Measurements from ENCODE around the gene CEL. TPM values are rescaled to one million over a fixed set of nuclear protein-coding genes. Genes with fewer than 3 reads are reported as not detected.
"Not testable (repeated sequence)": the region's sequence is repeated elsewhere in the genome, so short reads cannot be mapped to it uniquely, and the experiment has no call there.

CEL gene
- total RNA-seq, 1 experiment from 2014 or later, result 3.1 TPM

- H3K27me3 Mint-ChIP-seq (ENCODE audit: unreplicated experiment), result peaks cover 16% of the 10 kb centered on the region
- CTCF ChIA-PET; intact Hi-C loops (cut with micrococcal nuclease; ENCODE audit: unreplicated experiment); H3K27ac Mint-ChIP-seq (ENCODE audit: unreplicated experiment); H3K4me1 Mint-ChIP-seq (ENCODE audit: low read depth, unreplicated experiment); DNase-seq; H3K36me3 Mint-ChIP-seq (ENCODE audit: insufficient read depth, unreplicated experiment); H3K9me3 Mint-ChIP-seq (ENCODE audit: low read depth, unreplicated experiment); H3K4me3 Mint-ChIP-seq (ENCODE audit: low read depth, unreplicated experiment); BruUV-seq (replicated peaks): not testable (repeated sequence)
Measured at GRCh38 chr9:133083688-133084087, 21.9 kb downstream of the CEL start.

GRCh38 chr9:133086212-133086860 lies 24.6 kb downstream of the CEL start:
- BruUV-seq (replicated peaks); DNase-seq; H3K9me3 Mint-ChIP-seq (ENCODE audit: low read depth, unreplicated experiment); H3K27me3 Mint-ChIP-seq (ENCODE audit: unreplicated experiment); H3K36me3 Mint-ChIP-seq (ENCODE audit: insufficient read depth, unreplicated experiment); H3K4me1 Mint-ChIP-seq (ENCODE audit: low read depth, unreplicated experiment); intact Hi-C loops (cut with micrococcal nuclease; ENCODE audit: unreplicated experiment); CTCF ChIA-PET; H3K27ac Mint-ChIP-seq (ENCODE audit: unreplicated experiment); H3K4me3 Mint-ChIP-seq (ENCODE audit: low read depth, unreplicated experiment): not testable (repeated sequence)

GRCh38 chr9:133086894-133087293 lies 25.1 kb downstream of the CEL start:
- Mint-ChIP-seq H3K36me3 (ENCODE audit: insufficient read depth, unreplicated experiment) (no peaks in the 10 kb centered on the region), H3K27me3 (ENCODE audit: unreplicated experiment) (no peaks in the 10 kb centered on the region), H3K9me3 (ENCODE audit: low read depth, unreplicated experiment) (no peaks in the 10 kb centered on the region), H3K4me1 (ENCODE audit: low read depth, unreplicated experiment) (no peaks in the 10 kb centered on the region), H3K27ac (ENCODE audit: unreplicated experiment) (no peak overlapping the region), H3K4me3 (ENCODE audit: low read depth, unreplicated experiment) (no peak overlapping the region)
- no peak for TF ChIP-seq CTCF (IDR thresholded peaks at IDR 0.05; ENCODE audit: unreplicated experiment)
- intact Hi-C loops (cut with micrococcal nuclease; ENCODE audit: unreplicated experiment), result no loop called here
- no TSS peak for BruUV-seq (replicated peaks)
- no peak for DNase-seq
- CTCF ChIA-PET, result no interaction called here

- DNase-seq, result no peak
- no peak for TF ChIP-seq CTCF (IDR thresholded peaks at IDR 0.05; ENCODE audit: unreplicated experiment)
- Mint-ChIP-seq H3K4me3 (ENCODE audit: low read depth, unreplicated experiment) (no peak overlapping the region), H3K9me3 (ENCODE audit: low read depth, unreplicated experiment) (no peaks in the 10 kb centered on the region), H3K27me3 (ENCODE audit: unreplicated experiment) (no peaks in the 10 kb centered on the region), H3K36me3 (ENCODE audit: insufficient read depth, unreplicated experiment) (no peaks in the 10 kb centered on the region), H3K27ac (ENCODE audit: unreplicated experiment) (no peak overlapping the region), H3K4me1 (ENCODE audit: low read depth, unreplicated experiment) (no peaks in the 10 kb centered on the region)
- BruUV-seq (replicated peaks), result no TSS peak
- CTCF ChIA-PET, result no interaction called here
- intact Hi-C loops (cut with micrococcal nuclease; ENCODE audit: unreplicated experiment), result no loop called here
Measured at GRCh38 chr9:133087429-133088145, 25.8 kb downstream of the CEL start.

- DNase-seq, result no peak
- H3K9me3 Mint-ChIP-seq (ENCODE audit: low read depth, unreplicated experiment), result no peaks in the 10 kb centered on the region
- no peak overlapping the region for H3K4me3 Mint-ChIP-seq (ENCODE audit: low read depth, unreplicated experiment)
- no peaks in the 10 kb centered on the region for H3K4me1 Mint-ChIP-seq (ENCODE audit: low read depth, unreplicated experiment)
- no peaks in the 10 kb centered on the region for H3K36me3 Mint-ChIP-seq (ENCODE audit: insufficient read depth, unreplicated experiment)
- no peak for TF ChIP-seq CTCF (IDR thresholded peaks at IDR 0.05; ENCODE audit: unreplicated experiment)
- no TSS peak for BruUV-seq (replicated peaks)
- CTCF ChIA-PET, result no interaction called here
- H3K27me3 Mint-ChIP-seq (ENCODE audit: unreplicated experiment), result no peaks in the 10 kb centered on the region
- intact Hi-C loops (cut with micrococcal nuclease; ENCODE audit: unreplicated experiment), result no loop called here
- H3K27ac Mint-ChIP-seq (ENCODE audit: unreplicated experiment), result no peak overlapping the region
Measured at GRCh38 chr9:133088146-133088750, 26.5 kb downstream of the CEL start.
